GM12874 (cell line): ENCODE results near the gene ZNF511.

ENCODE experiments used
- TF ChIP-seq, protein P1 (sequence below): IDR thresholded peaks from 2 replicates; pipeline ENCODE4 v1.5.1; 2011; ENCODE audit warnings: low read depth, mild to moderate bottlenecking, control low read depth, low read length, moderate library complexity; ENCODE audit not compliant: insufficient read depth

The ZNF511 gene

DNA sequence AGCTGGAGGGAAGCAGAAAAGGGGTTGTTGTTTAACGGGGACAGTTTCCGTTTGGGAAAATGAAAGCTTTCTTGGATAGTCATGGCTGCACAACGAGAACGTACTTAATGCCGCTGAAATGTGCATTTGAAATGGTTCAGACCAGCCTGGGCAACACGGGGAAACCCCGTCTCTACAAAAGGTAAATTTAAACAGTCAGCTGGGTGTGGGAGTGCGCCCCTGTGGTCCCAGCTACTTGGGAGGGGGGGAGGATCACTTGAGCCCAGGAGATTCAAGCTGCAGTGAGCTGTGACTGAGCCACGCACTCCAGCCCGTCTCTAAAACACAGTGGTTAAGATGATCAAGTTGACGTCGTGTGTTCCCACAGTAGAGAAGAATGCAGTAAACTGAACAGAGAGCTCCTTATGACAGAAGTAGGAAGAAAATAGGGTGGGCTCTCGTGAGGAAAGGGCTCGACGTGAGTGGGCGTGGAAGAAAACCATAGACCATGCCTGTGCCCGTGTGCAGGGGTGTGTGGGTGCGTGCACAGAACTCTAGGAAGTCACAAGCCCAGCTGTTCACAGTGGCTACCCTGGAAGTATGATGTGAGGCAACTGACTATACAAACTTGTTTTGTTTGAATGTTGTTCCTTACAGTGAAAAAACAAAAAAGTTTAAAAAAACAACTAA lies 53.2 kb downstream of the ZNF511 start:
- TF ChIP-seq, protein P1, sequence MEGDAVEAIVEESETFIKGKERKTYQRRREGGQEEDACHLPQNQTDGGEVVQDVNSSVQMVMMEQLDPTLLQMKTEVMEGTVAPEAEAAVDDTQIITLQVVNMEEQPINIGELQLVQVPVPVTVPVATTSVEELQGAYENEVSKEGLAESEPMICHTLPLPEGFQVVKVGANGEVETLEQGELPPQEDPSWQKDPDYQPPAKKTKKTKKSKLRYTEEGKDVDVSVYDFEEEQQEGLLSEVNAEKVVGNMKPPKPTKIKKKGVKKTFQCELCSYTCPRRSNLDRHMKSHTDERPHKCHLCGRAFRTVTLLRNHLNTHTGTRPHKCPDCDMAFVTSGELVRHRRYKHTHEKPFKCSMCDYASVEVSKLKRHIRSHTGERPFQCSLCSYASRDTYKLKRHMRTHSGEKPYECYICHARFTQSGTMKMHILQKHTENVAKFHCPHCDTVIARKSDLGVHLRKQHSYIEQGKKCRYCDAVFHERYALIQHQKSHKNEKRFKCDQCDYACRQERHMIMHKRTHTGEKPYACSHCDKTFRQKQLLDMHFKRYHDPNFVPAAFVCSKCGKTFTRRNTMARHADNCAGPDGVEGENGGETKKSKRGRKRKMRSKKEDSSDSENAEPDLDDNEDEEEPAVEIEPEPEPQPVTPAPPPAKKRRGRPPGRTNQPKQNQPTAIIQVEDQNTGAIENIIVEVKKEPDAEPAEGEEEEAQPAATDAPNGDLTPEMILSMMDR: no peak
